ENCODE measurements around the gene EFCAB6.

DNA sequence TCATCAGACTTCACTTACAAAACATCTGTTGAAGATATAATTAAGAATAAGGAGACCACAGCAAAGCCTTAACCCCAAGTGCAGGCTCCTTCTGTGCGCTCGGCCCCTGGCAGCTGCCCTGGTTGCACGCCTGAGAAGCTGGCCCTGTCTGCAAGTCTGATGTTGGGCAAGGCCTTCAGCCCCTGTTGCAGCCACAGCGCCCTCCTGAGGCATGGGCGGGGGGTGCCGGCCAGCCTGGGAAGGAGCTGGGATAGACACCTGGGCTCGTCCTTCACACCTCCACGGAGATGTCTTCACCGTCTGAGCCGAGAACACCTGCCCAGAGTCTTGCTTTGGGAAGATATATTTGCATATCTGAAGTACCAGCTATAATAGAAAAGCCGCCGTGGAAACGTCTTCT is 296.2 kb downstream of the EFCAB6 start:
- TF ChIP-seq JUN (IDR thresholded peaks at IDR 0.05) (no peak), EP300 (IDR thresholded peaks at IDR 0.05) (no peak), KDM1A (IDR thresholded peaks at IDR 0.05; ENCODE audit: low read depth) (no peak), NFE2L2 (conservative IDR thresholded peaks at IDR 0.05; ENCODE audit: low read length) (no peak), HDAC2 (IDR thresholded peaks at IDR 0.05) (no peak), POLR2A (IDR thresholded peaks at IDR 0.05; ENCODE audit: low read length) (no peak), ZSCAN20 (CRISPR knock-in tag; IDR thresholded peaks at IDR 0.05) (no peak), MAZ (IDR thresholded peaks at IDR 0.05; ENCODE audit: borderline replicate concordance, low read depth, low read length) (no peak)
- TF ChIP-seq, protein P1, sequence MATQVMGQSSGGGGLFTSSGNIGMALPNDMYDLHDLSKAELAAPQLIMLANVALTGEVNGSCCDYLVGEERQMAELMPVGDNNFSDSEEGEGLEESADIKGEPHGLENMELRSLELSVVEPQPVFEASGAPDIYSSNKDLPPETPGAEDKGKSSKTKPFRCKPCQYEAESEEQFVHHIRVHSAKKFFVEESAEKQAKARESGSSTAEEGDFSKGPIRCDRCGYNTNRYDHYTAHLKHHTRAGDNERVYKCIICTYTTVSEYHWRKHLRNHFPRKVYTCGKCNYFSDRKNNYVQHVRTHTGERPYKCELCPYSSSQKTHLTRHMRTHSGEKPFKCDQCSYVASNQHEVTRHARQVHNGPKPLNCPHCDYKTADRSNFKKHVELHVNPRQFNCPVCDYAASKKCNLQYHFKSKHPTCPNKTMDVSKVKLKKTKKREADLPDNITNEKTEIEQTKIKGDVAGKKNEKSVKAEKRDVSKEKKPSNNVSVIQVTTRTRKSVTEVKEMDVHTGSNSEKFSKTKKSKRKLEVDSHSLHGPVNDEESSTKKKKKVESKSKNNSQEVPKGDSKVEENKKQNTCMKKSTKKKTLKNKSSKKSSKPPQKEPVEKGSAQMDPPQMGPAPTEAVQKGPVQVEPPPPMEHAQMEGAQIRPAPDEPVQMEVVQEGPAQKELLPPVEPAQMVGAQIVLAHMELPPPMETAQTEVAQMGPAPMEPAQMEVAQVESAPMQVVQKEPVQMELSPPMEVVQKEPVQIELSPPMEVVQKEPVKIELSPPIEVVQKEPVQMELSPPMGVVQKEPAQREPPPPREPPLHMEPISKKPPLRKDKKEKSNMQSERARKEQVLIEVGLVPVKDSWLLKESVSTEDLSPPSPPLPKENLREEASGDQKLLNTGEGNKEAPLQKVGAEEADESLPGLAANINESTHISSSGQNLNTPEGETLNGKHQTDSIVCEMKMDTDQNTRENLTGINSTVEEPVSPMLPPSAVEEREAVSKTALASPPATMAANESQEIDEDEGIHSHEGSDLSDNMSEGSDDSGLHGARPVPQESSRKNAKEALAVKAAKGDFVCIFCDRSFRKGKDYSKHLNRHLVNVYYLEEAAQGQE (IDR thresholded peaks at IDR 0.05) = no peak
- TF ChIP-seq, protein P2, sequence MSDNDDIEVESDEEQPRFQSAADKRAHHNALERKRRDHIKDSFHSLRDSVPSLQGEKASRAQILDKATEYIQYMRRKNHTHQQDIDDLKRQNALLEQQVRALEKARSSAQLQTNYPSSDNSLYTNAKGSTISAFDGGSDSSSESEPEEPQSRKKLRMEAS (IDR thresholded peaks at IDR 0.05) = no peak
- TF ChIP-seq, protein P3, sequence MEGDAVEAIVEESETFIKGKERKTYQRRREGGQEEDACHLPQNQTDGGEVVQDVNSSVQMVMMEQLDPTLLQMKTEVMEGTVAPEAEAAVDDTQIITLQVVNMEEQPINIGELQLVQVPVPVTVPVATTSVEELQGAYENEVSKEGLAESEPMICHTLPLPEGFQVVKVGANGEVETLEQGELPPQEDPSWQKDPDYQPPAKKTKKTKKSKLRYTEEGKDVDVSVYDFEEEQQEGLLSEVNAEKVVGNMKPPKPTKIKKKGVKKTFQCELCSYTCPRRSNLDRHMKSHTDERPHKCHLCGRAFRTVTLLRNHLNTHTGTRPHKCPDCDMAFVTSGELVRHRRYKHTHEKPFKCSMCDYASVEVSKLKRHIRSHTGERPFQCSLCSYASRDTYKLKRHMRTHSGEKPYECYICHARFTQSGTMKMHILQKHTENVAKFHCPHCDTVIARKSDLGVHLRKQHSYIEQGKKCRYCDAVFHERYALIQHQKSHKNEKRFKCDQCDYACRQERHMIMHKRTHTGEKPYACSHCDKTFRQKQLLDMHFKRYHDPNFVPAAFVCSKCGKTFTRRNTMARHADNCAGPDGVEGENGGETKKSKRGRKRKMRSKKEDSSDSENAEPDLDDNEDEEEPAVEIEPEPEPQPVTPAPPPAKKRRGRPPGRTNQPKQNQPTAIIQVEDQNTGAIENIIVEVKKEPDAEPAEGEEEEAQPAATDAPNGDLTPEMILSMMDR (IDR thresholded peaks at IDR 0.05) = no peak
